MM.1S (cell line): ENCODE results near the gene MSANTD1.

Experiments used
- DNase-seq: peaks from one replicate; pipeline ENCODE4 v3.0.0-alpha.2; 2015
- H2AFZ ChIP-seq: fragments of 300-600 bp; sonication (generic); 2 replicates; pipeline ENCODE4 v1.6.0; 2016; ENCODE audit warnings: antibody characterized with exemption, low read length
- H3F3A ChIP-seq: fragments of 300-600 bp; sonication (generic); 2 replicates; pipeline ENCODE4 v1.6.1; 2016; ENCODE audit warnings: mild to moderate bottlenecking, antibody characterized with exemption, low read length, moderate library complexity, mixed read lengths; ENCODE audit not compliant: insufficient read depth
- H3K27ac ChIP-seq: fragments of 300-600 bp; sonication (generic); 2 replicates; pipeline ENCODE4 v1.5.1; 2016; ENCODE audit warnings: mild to moderate bottlenecking, low read length
- H3K27me3 ChIP-seq: fragments of 300-600 bp; sonication (generic); replicated peaks from 2 replicates; pipeline ENCODE4 v1.6.0; 2016; ENCODE audit warnings: low read length; ENCODE audit not compliant: insufficient read depth
- H3K36me3 ChIP-seq: fragments of 300-600 bp; sonication (generic); replicated peaks from 2 replicates; pipeline ENCODE4 v1.6.1; 2016; ENCODE audit warnings: mild to moderate bottlenecking, low read length, mixed read lengths; ENCODE audit not compliant: insufficient read depth
- H3K4me1 ChIP-seq: fragments of 300-600 bp; sonication (generic); 2 replicates; pipeline ENCODE4 v1.6.1; 2016; ENCODE audit warnings: low read length, mixed read lengths
- H3K4me2 ChIP-seq: fragments of 300-600 bp; sonication (generic); 2 replicates; pipeline ENCODE4 v1.6.0; 2016; ENCODE audit warnings: low read depth, low read length
- H3K4me3 ChIP-seq: fragments of 300-600 bp; sonication (generic); 2 replicates; pipeline ENCODE4 v1.5.1; 2016; ENCODE audit warnings: low read length, mixed read lengths
- H3K79me2 ChIP-seq: fragments of 300-600 bp; sonication (generic); 2 replicates; pipeline ENCODE4 v1.6.1; 2016; ENCODE audit warnings: mixed run types, low read length, mixed read lengths
- H3K9ac ChIP-seq: fragments of 300-600 bp; sonication (generic); 2 replicates; pipeline ENCODE4 v1.6.1; 2016; ENCODE audit warnings: low read length, mixed read lengths
- H3K9me2 ChIP-seq: fragments of 300-600 bp; sonication (generic); replicated peaks from 2 replicates; pipeline ENCODE4 v1.6.1; 2016; ENCODE audit warnings: mild to moderate bottlenecking, low read length, mixed read lengths; ENCODE audit not compliant: insufficient read depth
- H3K9me3 ChIP-seq: fragments of 300-600 bp; sonication (generic); replicated peaks from 2 replicates; pipeline ENCODE4 v1.6.1; 2016; ENCODE audit warnings: mild to moderate bottlenecking, low read length, mixed read lengths; ENCODE audit not compliant: insufficient read depth
- H4K20me1 ChIP-seq: fragments of 300-600 bp; sonication (generic); 2 replicates; pipeline ENCODE4 v1.6.1; 2016; ENCODE audit warnings: mild to moderate bottlenecking, low read length, moderate library complexity, mixed read lengths; ENCODE audit not compliant: insufficient read depth
- CTCF ChIP-seq: fragments of 300-600 bp; sonication (generic); IDR thresholded peaks from 2 replicates; pipeline ENCODE4 v1.5.1; 2016; ENCODE audit warnings: antibody characterized with exemption, low read length, mixed read lengths
- EZH2 ChIP-seq: fragments of 300-600 bp; sonication (generic); optimal IDR thresholded peaks from 2 replicates; pipeline ENCODE3; 2017; ENCODE audit warnings: low read depth, mild to moderate bottlenecking, antibody characterized with exemption, low read length, mixed read lengths
- EZH2phosphoT487 ChIP-seq: fragments of 300-600 bp; sonication (generic); IDR thresholded peaks from 2 replicates; pipeline ENCODE4 v1.6.1; 2018; ENCODE audit warnings: antibody characterized with exemption, low read length

The MSANTD1 gene

GRCh38 chr4:3205995-3206394 is 43.0 kb upstream of the MSANTD1 start:
- Histone ChIP-seq H3K36me3 (no peaks in the 10 kb centered on the region), H3K4me2 (no peak overlapping the region), H3K9me2 (no peaks in the 10 kb centered on the region), H3K79me2 (no peaks in the 10 kb centered on the region), H2AFZ (no peak overlapping the region), H3K4me1 (no peaks in the 10 kb centered on the region), H3K9ac (no peak overlapping the region), H4K20me1 (no peaks in the 10 kb centered on the region), H3K27ac (no peak overlapping the region), H3K27me3 (no peaks in the 10 kb centered on the region), H3K4me3 (no peak overlapping the region), H3K9me3 (no peaks in the 10 kb centered on the region), H3F3A (no peaks in the 10 kb centered on the region)
- TF ChIP-seq EZH2 (no peak), CTCF (no peak), EZH2phosphoT487 (no peak)
- no peak for DNase-seq

GRCh38 chr4:3206439-3207100 is 42.4 kb upstream of the MSANTD1 start:
- no peak overlapping the region for H3K4me2 ChIP-seq
- no peak overlapping the region for H3K4me3 ChIP-seq
- no peak overlapping the region for H3K9ac ChIP-seq
- TF ChIP-seq EZH2 (no peak), EZH2phosphoT487 (no peak), CTCF (no peak)
- H3K36me3 ChIP-seq = no peaks in the 10 kb centered on the region
- H4K20me1 ChIP-seq = no peaks in the 10 kb centered on the region
- H3K9me2 ChIP-seq = no peaks in the 10 kb centered on the region
- no peak overlapping the region for H3K27ac ChIP-seq
- H2AFZ ChIP-seq = no peak overlapping the region
- H3K4me1 ChIP-seq = no peaks in the 10 kb centered on the region
- H3K27me3 ChIP-seq = no peaks in the 10 kb centered on the region
- DNase-seq = no peak
- H3F3A ChIP-seq = no peaks in the 10 kb centered on the region
- H3K79me2 ChIP-seq = no peaks in the 10 kb centered on the region
- no peaks in the 10 kb centered on the region for H3K9me3 ChIP-seq

GRCh38 chr4:3207531-3208037 is 41.4 kb upstream of the MSANTD1 start:
- Histone ChIP-seq H3K9ac (no peak overlapping the region), H3K4me1 (no peaks in the 10 kb centered on the region), H2AFZ (no peak overlapping the region), H3K4me3 (no peak overlapping the region), H3K36me3 (no peaks in the 10 kb centered on the region), H3K4me2 (no peak overlapping the region), H3K9me2 (no peaks in the 10 kb centered on the region), H3K9me3 (no peaks in the 10 kb centered on the region), H3K27ac (no peak overlapping the region), H3K79me2 (no peaks in the 10 kb centered on the region), H4K20me1 (no peaks in the 10 kb centered on the region), H3F3A (no peaks in the 10 kb centered on the region), H3K27me3 (no peaks in the 10 kb centered on the region)
- DNase-seq = no peak
- no peak for TF ChIP-seq CTCF
- no peak for TF ChIP-seq EZH2phosphoT487
- no peak for TF ChIP-seq EZH2
